ENCODE data around the gene GNA12. TPM values are rescaled to one million over a fixed set of nuclear protein-coding genes. Genes with fewer than 3 reads are reported as not detected.
A peak's percentile ranks its signal among the peaks of the same experiment; 100 is the strongest.

Gene GNA12
- total and polyA plus RNA-seq, 9 of the 15 experiments (the other 6 are each of a cell fraction or from before 2014, with no cell fraction given), result 0.65 to 32.7 (median 9.6) TPM

- intact Hi-C loops (cut with micrococcal nuclease), result no loop called here
- Histone ChIP-seq H3K9ac (ENCODE audit: insufficient read depth in 1 of 2, low read depth in 2 of 2, low read length in 2 of 2) (no peak overlapping the region), H3K27me3 (ENCODE audit: control insufficient read depth in 2 of 2, insufficient read depth in 2 of 2, low read length in 2 of 2) (no peaks in the 10 kb centered on the region), H3K4me3 (no peak overlapping the region), H4K20me1 (replicated peaks; ENCODE audit: control insufficient read depth, insufficient read depth, low read length) (no peaks in the 10 kb centered on the region), H3K79me2 (ENCODE audit: control insufficient read depth, insufficient read depth, low read length) (0 out of 3 replicates have a peak, but pooled peaks cover under 1% of the 10 kb centered on the region), H3K27ac (ENCODE audit: extremely low read depth, low read depth, low read length) (no peak overlapping the region), H3K4me1 (replicated peaks in 1 of 2; ENCODE audit: control insufficient read depth in 2 of 2, insufficient read depth in 2 of 2, low read length in 2 of 2) (no peaks in the 10 kb centered on the region), H3K36me3 (ENCODE audit: control insufficient read depth, insufficient read depth, low read length) (peaks cover 30% of the 10 kb centered on the region; the same call in 2 of the 3 replicates), H3K9me3 (replicated peaks; ENCODE audit: control insufficient read depth, insufficient read depth, low read depth, low read length) (no peaks in the 10 kb centered on the region), H3K9me1 (ENCODE audit: control insufficient read depth, insufficient read depth, low read length) (no peaks in the 10 kb centered on the region), H2AFZ (ENCODE audit: low read depth, low read length) (no peak overlapping the region), H3K4me2 (ENCODE audit: insufficient read depth, low read length) (no peak overlapping the region)
- ATAC-seq (no peak), DNase-seq (ENCODE audit: extremely low read depth in 1 of 4, low spot score in 3 of 4) (no peak), FAIRE-seq (no peak)
- in situ Hi-C loops (cut with MboI), result no loop called here
- no peak for TF ChIP-seq POLR2H (tag; IDR thresholded peaks at IDR 0.05; ENCODE audit: low read depth)
- TF ChIP-seq, protein P1, sequence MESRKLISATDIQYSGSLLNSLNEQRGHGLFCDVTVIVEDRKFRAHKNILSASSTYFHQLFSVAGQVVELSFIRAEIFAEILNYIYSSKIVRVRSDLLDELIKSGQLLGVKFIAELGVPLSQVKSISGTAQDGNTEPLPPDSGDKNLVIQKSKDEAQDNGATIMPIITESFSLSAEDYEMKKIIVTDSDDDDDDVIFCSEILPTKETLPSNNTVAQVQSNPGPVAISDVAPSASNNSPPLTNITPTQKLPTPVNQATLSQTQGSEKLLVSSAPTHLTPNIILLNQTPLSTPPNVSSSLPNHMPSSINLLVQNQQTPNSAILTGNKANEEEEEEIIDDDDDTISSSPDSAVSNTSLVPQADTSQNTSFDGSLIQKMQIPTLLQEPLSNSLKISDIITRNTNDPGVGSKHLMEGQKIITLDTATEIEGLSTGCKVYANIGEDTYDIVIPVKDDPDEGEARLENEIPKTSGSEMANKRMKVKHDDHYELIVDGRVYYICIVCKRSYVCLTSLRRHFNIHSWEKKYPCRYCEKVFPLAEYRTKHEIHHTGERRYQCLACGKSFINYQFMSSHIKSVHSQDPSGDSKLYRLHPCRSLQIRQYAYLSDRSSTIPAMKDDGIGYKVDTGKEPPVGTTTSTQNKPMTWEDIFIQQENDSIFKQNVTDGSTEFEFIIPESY (CRISPR knock-in tag; IDR thresholded peaks at IDR 0.05), result peak; percentile 51; the same call in 1 of the 2 replicates
- POLR2A ChIA-PET, result no interaction called here
- BruUV-seq (replicated peaks), result no TSS peak
- 90% methylated on average over 16 of the region's 16 CpGs for WGBS (ENCODE audit: insufficient coverage, low coverage, missing lambda C conversion rate)
- CTCF ChIA-PET (ENCODE audit: low intra/inter-chr PET ratio), result no interaction called here
Observed at GRCh38 chr7:2792856-2793487, 51.1 kb downstream of the GNA12 start.

GRCh38 chr7:2792235-2792634 is 51.9 kb downstream of the GNA12 start:
- no peak for FAIRE-seq
- no peak for ATAC-seq
- Histone ChIP-seq H3K27me3 (ENCODE audit: control insufficient read depth in 2 of 2, insufficient read depth in 2 of 2, low read length in 2 of 2) (no peaks in the 10 kb centered on the region), H3K4me1 (replicated peaks in 1 of 2; ENCODE audit: control insufficient read depth in 2 of 2, insufficient read depth in 2 of 2, low read length in 2 of 2) (no peaks in the 10 kb centered on the region), H3K9ac (ENCODE audit: insufficient read depth in 1 of 2, low read depth in 2 of 2, low read length in 2 of 2) (no peak overlapping the region), H2AFZ (ENCODE audit: low read depth, low read length) (no peak overlapping the region), H3K4me2 (ENCODE audit: insufficient read depth, low read length) (no peak overlapping the region), H3K9me1 (ENCODE audit: control insufficient read depth, insufficient read depth, low read length) (no peaks in the 10 kb centered on the region), H3K36me3 (ENCODE audit: control insufficient read depth, insufficient read depth, low read length) (peaks cover 30% of the 10 kb centered on the region; the same call in 2 of the 3 replicates), H3K79me2 (ENCODE audit: control insufficient read depth, insufficient read depth, low read length) (no peaks in the 10 kb centered on the region), H4K20me1 (replicated peaks; ENCODE audit: control insufficient read depth, insufficient read depth, low read length) (no peaks in the 10 kb centered on the region), H3K4me3 (no peak overlapping the region), H3K9me3 (replicated peaks; ENCODE audit: control insufficient read depth, insufficient read depth, low read depth, low read length) (no peaks in the 10 kb centered on the region), H3K27ac (ENCODE audit: extremely low read depth, low read depth, low read length) (no peak overlapping the region)
- ChIA-PET POLR2A (interaction anchor here (0.7 to 1.3 kb wide), 2 partner anchors 10 to 54 kb away, joined by 3 read pairs; no protein-coding TSS in a partner anchor), CTCF (ENCODE audit: low intra/inter-chr PET ratio) (no interaction called here)
- no TSS peak for BruUV-seq (replicated peaks)
- DNase-seq (ENCODE audit: extremely low read depth in 1 of 4, low spot score in 3 of 4), result no peak
- 88% methylated on average over 5 of the region's 5 CpGs for WGBS (ENCODE audit: insufficient coverage, low coverage, missing lambda C conversion rate)
- in situ Hi-C loops (cut with MboI), result no loop called here
- intact Hi-C loops (cut with micrococcal nuclease), result no loop called here
- TF ChIP-seq ARID1B (IDR thresholded peaks at IDR 0.05), result no peak
- no peak for TF ChIP-seq THRAP3 (IDR thresholded peaks at IDR 0.05; ENCODE audit: borderline replicate concordance)
- TF ChIP-seq E2F8 (IDR thresholded peaks at IDR 0.05; ENCODE audit: low read depth, partially characterized antibody), result no peak
- TF ChIP-seq, protein P2, sequence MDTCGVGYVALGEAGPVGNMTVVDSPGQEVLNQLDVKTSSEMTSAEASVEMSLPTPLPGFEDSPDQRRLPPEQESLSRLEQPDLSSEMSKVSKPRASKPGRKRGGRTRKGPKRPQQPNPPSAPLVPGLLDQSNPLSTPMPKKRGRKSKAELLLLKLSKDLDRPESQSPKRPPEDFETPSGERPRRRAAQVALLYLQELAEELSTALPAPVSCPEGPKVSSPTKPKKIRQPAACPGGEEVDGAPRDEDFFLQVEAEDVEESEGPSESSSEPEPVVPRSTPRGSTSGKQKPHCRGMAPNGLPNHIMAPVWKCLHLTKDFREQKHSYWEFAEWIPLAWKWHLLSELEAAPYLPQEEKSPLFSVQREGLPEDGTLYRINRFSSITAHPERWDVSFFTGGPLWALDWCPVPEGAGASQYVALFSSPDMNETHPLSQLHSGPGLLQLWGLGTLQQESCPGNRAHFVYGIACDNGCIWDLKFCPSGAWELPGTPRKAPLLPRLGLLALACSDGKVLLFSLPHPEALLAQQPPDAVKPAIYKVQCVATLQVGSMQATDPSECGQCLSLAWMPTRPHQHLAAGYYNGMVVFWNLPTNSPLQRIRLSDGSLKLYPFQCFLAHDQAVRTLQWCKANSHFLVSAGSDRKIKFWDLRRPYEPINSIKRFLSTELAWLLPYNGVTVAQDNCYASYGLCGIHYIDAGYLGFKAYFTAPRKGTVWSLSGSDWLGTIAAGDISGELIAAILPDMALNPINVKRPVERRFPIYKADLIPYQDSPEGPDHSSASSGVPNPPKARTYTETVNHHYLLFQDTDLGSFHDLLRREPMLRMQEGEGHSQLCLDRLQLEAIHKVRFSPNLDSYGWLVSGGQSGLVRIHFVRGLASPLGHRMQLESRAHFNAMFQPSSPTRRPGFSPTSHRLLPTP (IDR thresholded peaks at IDR 0.05; ENCODE audit: borderline replicate concordance, extremely low read depth, insufficient read length), result no peak

Measured in K562 (cell line).